HepG2 (cell line): ENCODE data around the gene GRIP2. TPM values are rescaled to one million over a fixed set of nuclear protein-coding genes. Genes with fewer than 3 reads are reported as not detected.

Source experiments
- ATAC-seq: fragments of 200-7000 bp; cut with Tn5 transposase; 3 replicates; pipeline ENCODE4 v1.9.1; 2020; ENCODE audit warnings: mild to moderate bottlenecking, moderate library complexity
- BruUV-seq: library from RNA; stranded (reverse); fragments of 400-500 nt; replicated peaks from 2 replicates; lab custom pipeline; 2021; lab: Mats Ljungman, UMichigan
- CTCF ChIA-PET: fragments of 300-600 bp; formaldehyde crosslinking; extraction: SDS; loops from one replicate; lab custom pipeline; 2021; ENCODE audit warnings: low total read pairs, inconsistent platforms, low intra/inter-chr PET ratio; lab: Yijun Ruan, JAX
- POLR2A ChIA-PET: fragments of 350-600 bp; sonication (Branson Sonifier 250); formaldehyde crosslinking; loops from one replicate; lab custom pipeline; 2020; ENCODE audit warnings: antibody characterized with exemption, inconsistent platforms; lab: Yijun Ruan, JAX
- DNase-seq: peaks from one replicate; pipeline ENCODE4 v3.0.0-alpha.2; 2015; ENCODE audit warnings: low spot score
- FAIRE-seq: peaks from 3 replicates; lab custom pipeline; 2011; peaks lifted over from hg19 to GRCh38; lab: Jason Lieb, UNC
- H2AFZ ChIP-seq: one replicate; pipeline ENCODE4 v1.6.1; 2011; ENCODE audit warnings: low read length, inconsistent platforms
- H3K27ac ChIP-seq: fragments of 300-600 bp; 3 replicates; pipeline ENCODE4 v1.8.0; 2011; ENCODE audit warnings: mixed run types, mild to moderate bottlenecking, mixed read lengths, low read length, inconsistent platforms; ENCODE audit not compliant: insufficient read depth; ENCODE audit errors: extremely low read length
- H3K27me3 ChIP-seq, 2 experiments: fragments of 200-600 bp in 1 of 2; 2 replicates in 1 of 2; 3 replicates in 1 of 2; pipeline versions ENCODE4 v1.6.0 to v1.8.0; 2011; ENCODE audit warnings: low read length in 2 of 2, mild to moderate bottlenecking in 2 of 2, moderate library complexity in 2 of 2, inconsistent platforms in 1 of 2; ENCODE audit not compliant: insufficient read depth in 2 of 2, control insufficient read depth in 1 of 2
- H3K36me3 ChIP-seq, 2 experiments: fragments of 200-600 bp in 1 of 2; replicated peaks in 1 of 2; 2 replicates in 1 of 2; 3 replicates in 1 of 2; pipeline versions ENCODE4 v1.5.1 to v1.8.0; 2011; ENCODE audit warnings: low read length in 2 of 2, inconsistent platforms in 1 of 2; ENCODE audit not compliant: insufficient read depth in 2 of 2, control insufficient read depth in 1 of 2
- H3K4me1 ChIP-seq: 2 replicates; pipeline ENCODE4 v1.5.1; 2012; ENCODE audit warnings: low read length, inconsistent platforms; ENCODE audit not compliant: insufficient read depth
- H3K4me2 ChIP-seq: 2 replicates; pipeline ENCODE4 v1.6.0; 2011; ENCODE audit warnings: low read depth, low read length, inconsistent platforms
- H3K4me3 ChIP-seq, 3 experiments: fragments of 200-600 bp in 1 of 3; sonication (generic), shearing (Covaris generic) in 1 of 3; replicated peaks in 1 of 3; 2 replicates each; pipeline ENCODE4 v1.5.1; 2011 to 2016; ENCODE audit warnings: low read length in 3 of 3, inconsistent platforms in 2 of 3, low read depth in 2 of 3, mild to moderate bottlenecking in 2 of 3, control low read depth in 1 of 3, mixed read lengths in 1 of 3; ENCODE audit not compliant: insufficient read depth in 1 of 3
- H3K79me2 ChIP-seq: one replicate; pipeline ENCODE4 v1.6.1; 2011; ENCODE audit warnings: low read length, inconsistent platforms; ENCODE audit not compliant: insufficient read depth
- H3K9ac ChIP-seq: 2 replicates; pipeline ENCODE4 v1.6.0; 2011; ENCODE audit warnings: mild to moderate bottlenecking, low read depth, low read length, inconsistent platforms; ENCODE audit not compliant: insufficient read depth
- H3K9me3 ChIP-seq: 2 replicates; pipeline ENCODE4 v1.5.1; 2012; ENCODE audit warnings: mild to moderate bottlenecking, low read length
- H4K20me1 ChIP-seq: 2 replicates; pipeline ENCODE4 v1.6.0; 2011; ENCODE audit warnings: inconsistent platforms, mild to moderate bottlenecking, low read length, moderate library complexity; ENCODE audit not compliant: insufficient read depth
- FOSL2 ChIP-seq: sonication (generic); formaldehyde crosslinking; IDR thresholded peaks from 2 replicates; pipeline ENCODE4 v1.4.0; 2020; ENCODE audit warnings: missing genetic modification reagents
- IRF2 ChIP-seq: IDR thresholded peaks from 2 replicates; pipeline ENCODE4 v1.6.1; 2018; ENCODE audit warnings: missing genetic modification reagents, missing compliant biosample characterization
- MTF2 ChIP-seq: sonication (generic); formaldehyde crosslinking; IDR thresholded peaks from 2 replicates; pipeline ENCODE4 v1.5.0; 2020; ENCODE audit warnings: missing genetic modification reagents, borderline replicate concordance
- NKX3-1 ChIP-seq: sonication (generic); formaldehyde crosslinking; IDR thresholded peaks from 2 replicates; pipeline ENCODE4 v1.5.0; 2020; ENCODE audit warnings: missing genetic modification reagents
- NONO ChIP-seq, 2 experiments: fragments of 450-650 bp in 1 of 2; sonication (generic) in 1 of 2; formaldehyde crosslinking in 1 of 2; IDR thresholded peaks in 1 of 2; conservative IDR thresholded peaks in 1 of 2; 2 replicates each; pipeline versions ENCODE4 v1.6.1 to v1.8.0; 2017 to 2022; ENCODE audit warnings: mild to moderate bottlenecking in 1 of 2, missing genetic modification reagents in 1 of 2, moderate library complexity in 1 of 2
- PRMT3 ChIP-seq: sonication (generic); formaldehyde crosslinking; IDR thresholded peaks from 2 replicates; pipeline ENCODE4 v1.8.1; 2022; ENCODE audit warnings: low read depth, mild to moderate bottlenecking, moderate library complexity, missing genetic modification reagents, borderline replicate concordance
- SAP130 ChIP-seq: IDR thresholded peaks from 2 replicates; pipeline ENCODE4 v1.6.1; 2016; ENCODE audit warnings: low read depth
- ZBTB7A ChIP-seq: sonication (generic); formaldehyde crosslinking; IDR thresholded peaks from 2 replicates; pipeline ENCODE4 v1.8.0; 2022; ENCODE audit warnings: mild to moderate bottlenecking, missing genetic modification reagents
- ZNF224 ChIP-seq: sonication (generic); formaldehyde crosslinking; IDR thresholded peaks from 2 replicates; pipeline ENCODE4 v1.5.0; 2020; ENCODE audit warnings: mild to moderate bottlenecking, missing genetic modification reagents
- ZNF720 ChIP-seq: sonication (generic); formaldehyde crosslinking; IDR thresholded peaks from 2 replicates; pipeline ENCODE4 v1.4.0; 2020; ENCODE audit warnings: missing genetic modification reagents
- WGBS: methylation state at CpG from one replicate; pipeline ENCODE4 v1.1.6; 2017; ENCODE audit warnings: low lambda C conversion rate; 5-methylcytosine and 5-hydroxymethylcytosine counted together
- in situ Hi-C: cut with HindIII; loops from 2 replicates; pipeline ENCODE4 v1.10.0; 2017; ENCODE audit warnings: low pct_unique_long_range_greater_than_20kb; ENCODE audit not compliant: extremely low pct_ligation_motif_present
- intact Hi-C: fragments of 100-400 bp; cut with micrococcal nuclease; formaldehyde crosslinking; loops from one replicate; pipeline ENCODE4 v1.10.0; 2022; ENCODE audit not compliant: unreplicated experiment
- polyA plus RNA-seq, 8 experiments: library from polyadenylated mRNA; depleted of rRNA in 3 of 8; stranded (reverse) in 7 of 8; unstranded in 1 of 8; fragments of >200 nt; fragmentation: Illumina TruSeq in 4 of 8; extraction: Trizol in 4 of 8; gene quantifications; 2 replicates each; pipeline versions ENCODE4 v1.2.1 to v1.2.3, GENCODE V29; 2011 to 2016; ENCODE audit warnings: low read depth in 4 of 8, missing spikeins in 1 of 8, mixed read lengths in 1 of 8; ENCODE audit not compliant: insufficient read depth in 1 of 8
- total RNA-seq, 5 experiments: library from RNA; depleted of rRNA; stranded (reverse); fragments of >200 nt; fragmentation: Illumina TruSeq; extraction: Trizol; gene quantifications; 2 replicates each; pipeline ENCODE4 v1.2.3, GENCODE V29; 2016; ENCODE audit warnings: low read depth in 1 of 5
- TF ChIP-seq, protein P1 (sequence below): sonication (generic); formaldehyde crosslinking; IDR thresholded peaks from 2 replicates; pipeline ENCODE4 v1.4.0; 2020; ENCODE audit warnings: missing genetic modification reagents
- TF ChIP-seq, protein P2 (sequence below), 2 experiments: sonication (generic) in 1 of 2; formaldehyde crosslinking in 1 of 2; IDR thresholded peaks; 2 replicates each; pipeline versions ENCODE4 v1.4.0 to v1.6.1; 2018 to 2020; ENCODE audit warnings: missing genetic modification reagents in 2 of 2, borderline replicate concordance in 1 of 2, low read depth in 1 of 2, mild to moderate bottlenecking in 1 of 2, missing biosample characterization in 1 of 2
- TF ChIP-seq, protein P3 (sequence below), 2 experiments: sonication (generic) in 1 of 2; formaldehyde crosslinking in 1 of 2; IDR thresholded peaks; 2 replicates each; pipeline versions ENCODE4 v1.5.1 to v1.6.1; 2011 to 2020; ENCODE audit warnings: borderline replicate concordance in 1 of 2, low read depth in 1 of 2, low read length in 1 of 2, mild to moderate bottlenecking in 1 of 2, missing genetic modification reagents in 1 of 2, moderate library complexity in 1 of 2

The GRIP2 gene
- total and polyA plus RNA-seq, 2 of the 13 experiments (the other 11 are each of a cell fraction or from before 2014, with no cell fraction given) = 0.11 to 0.24 TPM

DNA sequence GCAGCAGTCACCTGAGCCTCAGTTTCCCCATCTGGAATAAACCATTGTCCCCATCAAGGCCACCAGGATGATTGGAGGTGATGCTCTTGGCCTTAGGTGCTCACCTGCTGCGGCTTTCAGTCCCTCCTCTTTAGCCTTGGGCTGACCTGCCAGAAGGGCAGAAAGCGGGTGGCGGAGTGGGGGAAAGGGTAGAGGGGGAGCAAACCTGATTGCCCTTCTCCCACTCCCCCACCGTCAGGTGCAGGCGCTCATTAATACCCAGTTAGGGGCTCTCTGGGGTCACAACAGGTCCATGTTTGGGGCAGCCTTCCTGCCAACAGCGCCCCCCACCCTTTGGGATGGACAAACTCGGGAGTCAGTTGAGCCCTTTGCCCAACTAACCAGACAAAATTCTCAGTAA lies 50.5 kb downstream of the GRIP2 start (continued):
- TF ChIP-seq, protein P1, sequence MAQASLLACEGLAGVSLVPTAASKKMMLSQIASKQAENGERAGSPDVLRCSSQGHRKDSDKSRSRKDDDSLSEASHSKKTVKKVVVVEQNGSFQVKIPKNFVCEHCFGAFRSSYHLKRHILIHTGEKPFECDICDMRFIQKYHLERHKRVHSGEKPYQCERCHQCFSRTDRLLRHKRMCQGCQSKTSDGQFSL (CRISPR knock-in tag) = no peak
- TF ChIP-seq, protein P2, sequence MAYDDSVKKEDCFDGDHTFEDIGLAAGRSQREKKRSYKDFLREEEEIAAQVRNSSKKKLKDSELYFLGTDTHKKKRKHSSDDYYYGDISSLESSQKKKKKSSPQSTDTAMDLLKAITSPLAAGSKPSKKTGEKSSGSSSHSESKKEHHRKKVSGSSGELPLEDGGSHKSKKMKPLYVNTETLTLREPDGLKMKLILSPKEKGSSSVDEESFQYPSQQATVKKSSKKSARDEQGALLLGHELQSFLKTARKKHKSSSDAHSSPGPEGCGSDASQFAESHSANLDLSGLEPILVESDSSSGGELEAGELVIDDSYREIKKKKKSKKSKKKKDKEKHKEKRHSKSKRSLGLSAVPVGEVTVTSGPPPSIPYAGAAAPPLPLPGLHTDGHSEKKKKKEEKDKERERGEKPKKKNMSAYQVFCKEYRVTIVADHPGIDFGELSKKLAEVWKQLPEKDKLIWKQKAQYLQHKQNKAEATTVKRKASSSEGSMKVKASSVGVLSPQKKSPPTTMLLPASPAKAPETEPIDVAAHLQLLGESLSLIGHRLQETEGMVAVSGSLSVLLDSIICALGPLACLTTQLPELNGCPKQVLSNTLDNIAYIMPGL (CRISPR knock-in tag; IDR thresholded peaks at IDR 0.05; ENCODE audit: borderline replicate concordance in 1 of 2, low read depth in 1 of 2) = no peak
- TF ChIP-seq FOSL2 (CRISPR knock-in tag) = no peak

DNA sequence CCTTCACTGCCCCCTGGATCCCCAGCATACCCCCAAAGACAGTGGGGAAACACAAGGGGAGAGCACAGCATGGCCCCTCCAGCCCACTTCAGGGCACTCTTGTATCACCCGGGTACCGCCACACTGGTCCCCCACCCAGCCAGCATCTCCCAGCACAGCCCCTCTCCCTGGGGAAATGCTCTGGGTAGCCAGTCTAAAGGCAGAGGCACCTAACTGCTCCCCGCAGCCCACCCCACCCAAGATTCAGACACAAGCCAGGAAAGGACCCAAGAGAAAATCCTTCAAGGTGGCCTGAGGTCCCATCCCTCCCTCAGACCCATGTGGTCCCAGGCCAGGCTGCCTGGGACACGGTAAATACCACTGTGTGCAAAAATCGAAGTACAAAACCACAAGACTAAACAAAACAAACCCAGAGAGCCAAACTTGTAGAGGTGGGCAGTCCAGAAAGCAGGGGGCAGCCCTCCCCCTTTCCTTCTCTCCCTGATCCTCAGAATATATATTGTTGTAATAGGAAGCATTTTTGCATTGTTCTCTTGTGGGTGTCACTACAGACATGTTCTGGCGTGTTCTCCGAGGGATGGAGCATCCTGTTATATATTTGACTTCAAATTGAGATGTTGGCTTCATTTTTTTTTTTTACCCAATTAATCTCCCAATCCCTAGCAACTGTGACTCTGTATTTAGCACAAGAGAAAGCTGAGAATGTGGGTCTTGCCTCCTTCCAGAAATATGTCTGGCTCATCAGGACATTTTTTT lies 51.7 kb downstream of the GRIP2 start:
- no peaks in the 10 kb centered on the region for H4K20me1 ChIP-seq
- FAIRE-seq (no peak), DNase-seq (no peak), ATAC-seq (no peak)
- intact Hi-C loops (no loop called here), in situ Hi-C loops (no loop called here)
- no peaks in the 10 kb centered on the region for H3K9me3 ChIP-seq
- no peak overlapping the region for H3K27ac ChIP-seq
- H3K79me2 ChIP-seq = no peaks in the 10 kb centered on the region
- no peak overlapping the region for H3K9ac ChIP-seq
- CTCF ChIA-PET = no interaction called here
- no peaks in the 10 kb centered on the region for H3K27me3 ChIP-seq
- no peak overlapping the region for H2AFZ ChIP-seq
- no peak overlapping the region for H3K4me3 ChIP-seq
- no peaks in the 10 kb centered on the region for H3K4me1 ChIP-seq
- 87% methylated on average over 7 of the region's 7 CpGs for WGBS
- H3K36me3 ChIP-seq = peaks cover 6 to 28% of the 10 kb centered on the region in 2 experiments; a peak in 3 of 5 replicates
- POLR2A ChIA-PET = no interaction called here
- H3K4me2 ChIP-seq = no peak overlapping the region
- BruUV-seq = no TSS peak
- TF ChIP-seq SAP130 (CRISPR knock-in tag) (no peak), ZBTB7A (CRISPR knock-in tag) (no peak), PRMT3 (CRISPR knock-in tag) (no peak), MTF2 (CRISPR knock-in tag) (no peak), ZNF224 (CRISPR knock-in tag) (no peak), NKX3-1 (CRISPR knock-in tag) (no peak), IRF2 (CRISPR knock-in tag) (no peak), ZNF720 (CRISPR knock-in tag) (no peak), NONO (IDR thresholded peaks at IDR 0.05) (no peak), NONO (CRISPR knock-in tag; conservative IDR thresholded peaks at IDR 0.05) (no peak)
- TF ChIP-seq, protein P3, sequence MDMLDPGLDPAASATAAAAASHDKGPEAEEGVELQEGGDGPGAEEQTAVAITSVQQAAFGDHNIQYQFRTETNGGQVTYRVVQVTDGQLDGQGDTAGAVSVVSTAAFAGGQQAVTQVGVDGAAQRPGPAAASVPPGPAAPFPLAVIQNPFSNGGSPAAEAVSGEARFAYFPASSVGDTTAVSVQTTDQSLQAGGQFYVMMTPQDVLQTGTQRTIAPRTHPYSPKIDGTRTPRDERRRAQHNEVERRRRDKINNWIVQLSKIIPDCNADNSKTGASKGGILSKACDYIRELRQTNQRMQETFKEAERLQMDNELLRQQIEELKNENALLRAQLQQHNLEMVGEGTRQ (IDR thresholded peaks at IDR 0.05; ENCODE audit: low read depth, low read length) = no peak
- TF ChIP-seq, protein P3 (CRISPR knock-in tag; IDR thresholded peaks at IDR 0.05; ENCODE audit: borderline replicate concordance) = no peak
